Lung (tissue), 12 donors: ENCODE data around the gene UAP1L1. TPM values are rescaled to one million over a fixed set of nuclear protein-coding genes. Genes with fewer than 3 reads are reported as not detected.

Experiments used
- ATAC-seq: fragments of 200-7000 bp; cut with Tn5 transposase; one replicate; pipeline ENCODE4 v1.9.1; 2020; ENCODE audit warnings: moderate number of reproducible peaks; ENCODE audit not compliant: insufficient read depth, low FRiP score
- DNase-seq, 3 donors: peaks; one replicate each; pipeline ENCODE4 v3.0.0-alpha.2; 2013 to 2017
- H3K27ac ChIP-seq, 2 donors: one replicate each; pipeline ENCODE4 v1.5.1; 2013; ENCODE audit warnings: mild to moderate bottlenecking in 2 of 2, moderate library complexity in 2 of 2, control low read depth in 1 of 2, inconsistent platforms in 1 of 2, low read depth in 1 of 2, low read length in 1 of 2
- H3K27me3 ChIP-seq, 3 donors: one replicate each; pipeline ENCODE4 v1.5.1; 2013; ENCODE audit warnings: low read length in 2 of 3; ENCODE audit not compliant: control insufficient read depth in 3 of 3, insufficient read depth in 3 of 3
- H3K36me3 ChIP-seq, 4 donors: one replicate each; pipeline ENCODE4 v1.5.1; 2013; ENCODE audit warnings: low read length in 4 of 4, mild to moderate bottlenecking in 1 of 4, moderate library complexity in 1 of 4; ENCODE audit not compliant: control insufficient read depth in 4 of 4, insufficient read depth in 4 of 4
- H3K4me1 ChIP-seq, 5 donors: one replicate each; pipeline ENCODE4 v1.5.1; 2013; ENCODE audit warnings: low read length in 5 of 5, mild to moderate bottlenecking in 2 of 5, moderate library complexity in 1 of 5; ENCODE audit not compliant: control insufficient read depth in 5 of 5, insufficient read depth in 5 of 5
- H3K4me3 ChIP-seq: one replicate; pipeline ENCODE4 v1.5.1; 2013; ENCODE audit warnings: mild to moderate bottlenecking, control low read depth, moderate library complexity
- H3K9ac ChIP-seq, 2 donors: one replicate each; pipeline ENCODE4 v1.5.1; 2013; ENCODE audit warnings: low read length in 2 of 2, control low read depth in 1 of 2; ENCODE audit not compliant: insufficient read depth in 1 of 2
- H3K9me3 ChIP-seq, 4 donors: one replicate each; pipeline ENCODE4 v1.5.1; 2013; ENCODE audit warnings: low read length in 3 of 4, mild to moderate bottlenecking in 1 of 4, moderate library complexity in 1 of 4; ENCODE audit not compliant: control insufficient read depth in 4 of 4, insufficient read depth in 3 of 4
- WGBS, 2 donors: extraction: QIAGEN DNeasy Blood & Tissue Kit; methylation state at CpG; one replicate each; pipeline ENCODE4 v1.1.7; 2013; 5-methylcytosine and 5-hydroxymethylcytosine counted together
- polyA plus RNA-seq, 2 donors: library from polyadenylated mRNA; stranded (reverse); fragments of 200-250 nt; gene quantifications; one replicate each; pipeline ENCODE4 v1.2.1, GENCODE V29; 2013
- total RNA-seq, 2 donors: library from RNA; depleted of rRNA in 1 of 2; stranded (reverse); fragments of >200 nt in 1 of 2; gene quantifications; one replicate each; pipeline ENCODE4 v1.2.1, GENCODE V29; 2014 to 2021
- TF ChIP-seq, protein P1 (sequence below): IDR thresholded peaks from 2 replicates; pipeline ENCODE4 v1.5.1; 2012; ENCODE audit warnings: mild to moderate bottlenecking; ENCODE audit errors: control extremely low read depth, extremely low read depth
- donor health status: control.
- donor health status: control.
- donor health status: Bipolar disorder and iron deficiency.
- donor health status: healthy.
- donor health status: DM: yes; HTN: yes; CAD: no.

The UAP1L1 gene
- total and polyA plus RNA-seq, 4 donors = 12.2 to 35.5 (median 17.1) TPM

DNA sequence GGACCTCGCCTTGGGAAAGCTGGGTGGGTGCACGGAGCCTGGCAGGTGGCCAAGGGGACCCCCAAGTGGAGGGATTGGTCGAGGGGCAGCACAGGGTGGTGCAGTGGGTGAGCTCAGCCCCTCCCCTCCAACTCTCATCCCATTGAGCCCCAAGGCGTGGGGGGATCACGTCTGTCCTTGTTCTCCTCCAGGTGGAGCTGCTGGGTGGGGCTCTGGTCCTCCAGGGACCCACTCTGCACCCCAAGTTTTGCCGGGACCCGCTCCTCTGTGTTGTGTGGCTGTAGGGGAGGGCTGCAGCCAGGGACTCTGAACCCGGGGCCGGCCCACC, 41.8 kb upstream of the UAP1L1 start:
- Histone ChIP-seq H3K27ac (no peak overlapping the region), H3K36me3 (peaks cover 0 to 15% (median 0%) of the 10 kb centered on the region in 4 donors), H3K9ac (no peak overlapping the region), H3K4me1 (peaks cover 0 to 7% (median 0%) of the 10 kb centered on the region in 5 donors), H3K27me3 (no peaks in the 10 kb centered on the region), H3K4me3 (no peak overlapping the region), H3K9me3 (no peaks in the 10 kb centered on the region)
- DNase-seq (no peak), ATAC-seq (no peak)
- TF ChIP-seq, protein P1, sequence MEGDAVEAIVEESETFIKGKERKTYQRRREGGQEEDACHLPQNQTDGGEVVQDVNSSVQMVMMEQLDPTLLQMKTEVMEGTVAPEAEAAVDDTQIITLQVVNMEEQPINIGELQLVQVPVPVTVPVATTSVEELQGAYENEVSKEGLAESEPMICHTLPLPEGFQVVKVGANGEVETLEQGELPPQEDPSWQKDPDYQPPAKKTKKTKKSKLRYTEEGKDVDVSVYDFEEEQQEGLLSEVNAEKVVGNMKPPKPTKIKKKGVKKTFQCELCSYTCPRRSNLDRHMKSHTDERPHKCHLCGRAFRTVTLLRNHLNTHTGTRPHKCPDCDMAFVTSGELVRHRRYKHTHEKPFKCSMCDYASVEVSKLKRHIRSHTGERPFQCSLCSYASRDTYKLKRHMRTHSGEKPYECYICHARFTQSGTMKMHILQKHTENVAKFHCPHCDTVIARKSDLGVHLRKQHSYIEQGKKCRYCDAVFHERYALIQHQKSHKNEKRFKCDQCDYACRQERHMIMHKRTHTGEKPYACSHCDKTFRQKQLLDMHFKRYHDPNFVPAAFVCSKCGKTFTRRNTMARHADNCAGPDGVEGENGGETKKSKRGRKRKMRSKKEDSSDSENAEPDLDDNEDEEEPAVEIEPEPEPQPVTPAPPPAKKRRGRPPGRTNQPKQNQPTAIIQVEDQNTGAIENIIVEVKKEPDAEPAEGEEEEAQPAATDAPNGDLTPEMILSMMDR = no peak
- WGBS, 2 donors = 30 to 36% methylated on average over 9 of the region's 9 CpGs

DNA sequence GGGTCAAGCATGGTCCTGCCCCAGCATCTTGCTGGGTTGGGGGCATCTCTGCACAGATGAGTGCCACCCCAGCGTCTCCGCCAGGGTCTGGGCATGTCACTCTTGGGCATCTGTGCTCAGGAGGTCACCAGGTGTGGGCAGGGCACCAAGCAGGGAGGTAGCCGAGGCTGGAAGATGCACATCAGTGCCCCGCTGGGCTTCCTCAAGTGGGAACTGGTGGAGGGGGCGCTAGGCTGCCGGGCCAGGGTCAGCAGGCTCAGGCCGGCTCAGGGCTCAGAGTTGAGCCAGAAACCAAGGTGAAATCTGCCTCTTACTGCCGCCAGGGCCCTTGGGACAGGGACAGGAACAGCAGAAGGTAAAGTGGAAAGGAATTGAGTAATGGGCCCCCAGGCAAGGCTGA, 41.4 kb upstream of the UAP1L1 start:
- ATAC-seq (no peak), DNase-seq (no peak)
- peaks cover 0 to 15% (median 0%) of the 10 kb centered on the region in 4 donors for H3K36me3 ChIP-seq
- TF ChIP-seq, protein P1 = no peak
- peaks cover 0 to 8% (median 0%) of the 10 kb centered on the region in 5 donors for H3K4me1 ChIP-seq
- WGBS, 2 donors = 80 to 84% methylated on average over 8 of the region's 8 CpGs
- H3K4me3 ChIP-seq = no peak overlapping the region
- H3K9ac ChIP-seq = no peak overlapping the region
- H3K27ac ChIP-seq = no peak overlapping the region
- H3K9me3 ChIP-seq = no peaks in the 10 kb centered on the region
- H3K27me3 ChIP-seq = no peaks in the 10 kb centered on the region

DNA sequence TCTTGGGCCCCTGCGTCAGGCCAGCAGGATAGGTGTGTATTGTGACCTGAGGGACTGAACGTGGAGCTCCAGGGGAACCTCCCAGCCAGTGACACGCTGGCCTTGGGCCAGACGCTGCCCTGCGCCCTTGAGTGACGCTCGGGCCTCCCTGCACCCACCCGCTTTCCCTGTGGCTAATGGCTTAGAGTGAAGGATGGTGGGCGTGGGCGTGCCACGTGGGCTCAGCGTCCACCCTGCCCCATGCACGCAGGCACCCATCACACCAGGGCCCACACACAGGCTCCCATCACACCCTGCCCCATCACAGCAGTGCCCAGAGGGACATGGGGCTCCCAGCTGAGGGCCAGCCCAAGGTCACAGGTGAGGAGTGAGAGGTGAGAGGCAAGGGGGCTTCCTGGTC, 40.3 kb upstream of the UAP1L1 start:
- H3K27ac ChIP-seq = no peak overlapping the region
- H3K36me3 ChIP-seq = peaks cover 0 to 15% (median 0%) of the 10 kb centered on the region in 4 donors
- 76 to 86% methylated on average over 13 of the region's 13 CpGs for WGBS, 2 donors
- DNase-seq = no peak
- TF ChIP-seq, protein P1 = no peak
- H3K4me1 ChIP-seq = peaks cover 0 to 8% (median 0%) of the 10 kb centered on the region in 5 donors
- ATAC-seq = no peak
- H3K9ac ChIP-seq = no peak overlapping the region
- H3K4me3 ChIP-seq = no peak overlapping the region
- no peaks in the 10 kb centered on the region for H3K9me3 ChIP-seq
- H3K27me3 ChIP-seq = no peaks in the 10 kb centered on the region

DNA sequence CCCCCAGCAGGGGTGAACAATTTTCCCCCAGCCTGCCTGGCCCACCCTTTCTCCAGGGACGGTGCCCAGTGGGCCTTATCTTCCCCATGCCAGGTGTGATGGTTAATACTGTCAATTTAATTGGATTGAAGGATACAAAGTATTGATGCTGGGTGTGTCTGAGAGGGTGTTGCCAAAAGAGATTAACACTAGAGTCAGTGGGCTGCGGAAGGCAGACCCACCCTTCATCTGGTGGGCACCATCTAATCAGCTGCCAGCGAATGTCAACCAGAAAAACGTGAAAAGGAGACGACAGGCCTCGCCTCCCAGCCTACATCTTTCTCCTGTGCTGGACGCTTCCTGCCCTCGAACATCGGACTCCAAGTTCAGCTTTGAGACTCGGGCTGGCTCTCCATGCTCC, 39.8 kb upstream of the UAP1L1 start:
- TF ChIP-seq, protein P1 = no peak
- Histone ChIP-seq H3K27me3 (no peaks in the 10 kb centered on the region), H3K4me3 (no peak overlapping the region), H3K9me3 (no peaks in the 10 kb centered on the region), H3K27ac (no peak overlapping the region), H3K9ac (no peak overlapping the region), H3K4me1 (peaks cover 0 to 8% (median 0%) of the 10 kb centered on the region in 5 donors), H3K36me3 (peaks cover 0 to 15% (median 0%) of the 10 kb centered on the region in 4 donors)
- no peak for ATAC-seq
- no peak for DNase-seq
- 91 to 93% methylated on average over 10 of the region's 10 CpGs for WGBS, 2 donors
